Tibial artery (tissue), 4 donors: Measurements from ENCODE around the gene PDCD2.

Experiments
- DNase-seq, 2 donors: peaks; one replicate each; pipeline ENCODE4 v3.0.0-alpha.2; 2019
- H3K27ac ChIP-seq, 2 donors: fragments of 200-600 bp; sonication (generic) in 1 of 2; 1 replicate in 1 of 2; 2 replicates in 1 of 2; pipeline ENCODE4 v1.5.1; 2018 to 2019; ENCODE audit warnings: mild to moderate bottlenecking in 1 of 2
- H3K27me3 ChIP-seq, 2 donors: fragments of 200-600 bp; sonication (generic) in 1 of 2; one replicate each; pipeline versions ENCODE4 v1.5.1 to v1.6.0; 2016 to 2019
- H3K36me3 ChIP-seq, 3 donors: fragments of 200-600 bp; sonication (generic) in 2 of 3; one replicate each; pipeline ENCODE4 v1.5.1; 2016 to 2019; ENCODE audit warnings: mild to moderate bottlenecking in 2 of 3
- H3K4me1 ChIP-seq, 4 donors: fragments of 200-600 bp; sonication (generic) in 2 of 4; 1 replicate in 3 of 4; 2 replicates in 1 of 4; pipeline ENCODE4 v1.5.1; 2016 to 2019
- H3K4me3 ChIP-seq, 2 donors: fragments of 200-600 bp; sonication (generic) in 1 of 2; 1 replicate in 1 of 2; 2 replicates in 1 of 2; pipeline ENCODE4 v1.5.1; 2018 to 2019; ENCODE audit warnings: mild to moderate bottlenecking in 2 of 2
- H3K9me3 ChIP-seq, 3 donors: fragments of 200-600 bp; sonication (generic) in 1 of 3; one replicate each; pipeline ENCODE4 v1.5.1; 2016 to 2019
- intact Hi-C: fragments of 100-400 bp; cut with DNase I; formaldehyde crosslinking; loops from one replicate; pipeline ENCODE4 v1.15.0; 2023; ENCODE audit warnings: low total_unique reads
- TF ChIP-seq, protein P1 (sequence below), 2 experiments: fragments of 200-600 bp in 1 of 2; fragments of 450-650 bp in 1 of 2; IDR thresholded peaks; one replicate each; pipeline ENCODE4 v1.5.1; 2017 to 2019; ENCODE audit warnings: antibody characterized with exemption in 2 of 2, mild to moderate bottlenecking in 1 of 2, moderate library complexity in 1 of 2

The PDCD2 gene

DNA sequence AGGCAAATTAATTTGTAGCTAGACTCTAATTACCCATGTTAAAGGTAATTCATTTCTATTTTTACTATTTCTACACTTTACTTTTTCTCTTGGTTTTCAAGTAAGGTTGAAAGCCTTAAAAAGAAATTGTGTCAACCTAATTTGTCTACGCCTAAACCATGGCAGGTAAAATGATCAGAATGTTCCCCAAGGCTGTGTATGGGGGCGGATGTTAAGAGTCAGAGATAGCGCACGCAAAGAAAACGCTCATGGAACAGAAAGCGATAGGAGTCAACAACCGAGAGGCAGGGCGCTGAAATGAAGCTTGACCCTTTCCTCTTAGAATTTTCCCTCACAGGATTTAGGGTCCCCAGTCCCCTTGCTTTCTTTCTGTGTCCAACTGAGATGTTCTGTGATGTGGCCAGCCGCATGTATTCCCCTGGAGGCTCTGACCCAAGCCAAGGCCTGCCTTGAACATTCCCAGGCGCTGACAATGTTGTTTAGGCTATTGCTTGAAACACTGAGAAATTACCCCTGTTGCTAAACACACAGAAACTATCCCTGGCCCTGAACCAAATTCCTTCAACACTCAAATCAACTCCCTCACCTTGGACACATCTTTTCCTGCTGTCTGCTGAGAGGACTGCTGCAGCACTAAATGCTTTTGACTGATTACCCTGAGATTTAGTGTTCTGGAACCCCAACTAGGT is 42.3 kb downstream of the PDCD2 start:
- no peak overlapping the region for H3K4me3 ChIP-seq
- no peak overlapping the region for H3K27ac ChIP-seq
- H3K27me3 ChIP-seq: no peaks in the 10 kb centered on the region
- H3K4me1 ChIP-seq: peaks cover 0 to under 1% (median 0%) of the 10 kb centered on the region in 4 donors
- intact Hi-C loops: no loop called here
- peaks cover 78 to 97% (median 89%) of the 10 kb centered on the region in 3 donors for H3K36me3 ChIP-seq
- TF ChIP-seq, protein P1, sequence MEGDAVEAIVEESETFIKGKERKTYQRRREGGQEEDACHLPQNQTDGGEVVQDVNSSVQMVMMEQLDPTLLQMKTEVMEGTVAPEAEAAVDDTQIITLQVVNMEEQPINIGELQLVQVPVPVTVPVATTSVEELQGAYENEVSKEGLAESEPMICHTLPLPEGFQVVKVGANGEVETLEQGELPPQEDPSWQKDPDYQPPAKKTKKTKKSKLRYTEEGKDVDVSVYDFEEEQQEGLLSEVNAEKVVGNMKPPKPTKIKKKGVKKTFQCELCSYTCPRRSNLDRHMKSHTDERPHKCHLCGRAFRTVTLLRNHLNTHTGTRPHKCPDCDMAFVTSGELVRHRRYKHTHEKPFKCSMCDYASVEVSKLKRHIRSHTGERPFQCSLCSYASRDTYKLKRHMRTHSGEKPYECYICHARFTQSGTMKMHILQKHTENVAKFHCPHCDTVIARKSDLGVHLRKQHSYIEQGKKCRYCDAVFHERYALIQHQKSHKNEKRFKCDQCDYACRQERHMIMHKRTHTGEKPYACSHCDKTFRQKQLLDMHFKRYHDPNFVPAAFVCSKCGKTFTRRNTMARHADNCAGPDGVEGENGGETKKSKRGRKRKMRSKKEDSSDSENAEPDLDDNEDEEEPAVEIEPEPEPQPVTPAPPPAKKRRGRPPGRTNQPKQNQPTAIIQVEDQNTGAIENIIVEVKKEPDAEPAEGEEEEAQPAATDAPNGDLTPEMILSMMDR (IDR thresholded peaks at IDR 0.05): no peak
- DNase-seq: no peak
- no peaks in the 10 kb centered on the region for H3K9me3 ChIP-seq

DNA sequence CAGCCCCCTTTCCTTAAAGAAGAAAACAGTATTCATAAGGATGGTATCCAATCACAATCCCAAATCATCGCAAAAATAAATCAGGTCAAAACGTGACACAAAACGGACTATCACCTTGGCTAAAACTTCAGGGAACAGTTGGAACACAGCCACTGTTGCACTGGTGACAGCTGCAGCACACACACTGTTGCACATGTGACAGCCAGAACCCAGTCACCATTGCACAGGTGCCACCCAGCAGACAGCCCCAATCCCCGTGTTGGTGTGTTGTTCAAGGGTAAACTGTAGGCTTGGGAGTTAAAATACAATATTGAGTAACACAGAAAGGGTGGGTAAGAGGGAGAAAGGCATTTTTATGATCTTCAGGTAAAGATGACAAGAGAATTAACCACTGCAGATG is 47.1 kb downstream of the PDCD2 start:
- intact Hi-C loops: no loop called here
- TF ChIP-seq, protein P1 (IDR thresholded peaks at IDR 0.05): no peak
- Histone ChIP-seq H3K27me3 (no peaks in the 10 kb centered on the region), H3K36me3 (peaks cover 68 to 97% (median 87%) of the 10 kb centered on the region in 3 donors), H3K4me3 (no peak overlapping the region), H3K9me3 (no peaks in the 10 kb centered on the region), H3K27ac (no peak overlapping the region), H3K4me1 (no peaks in the 10 kb centered on the region)
- no peak for DNase-seq

DNA sequence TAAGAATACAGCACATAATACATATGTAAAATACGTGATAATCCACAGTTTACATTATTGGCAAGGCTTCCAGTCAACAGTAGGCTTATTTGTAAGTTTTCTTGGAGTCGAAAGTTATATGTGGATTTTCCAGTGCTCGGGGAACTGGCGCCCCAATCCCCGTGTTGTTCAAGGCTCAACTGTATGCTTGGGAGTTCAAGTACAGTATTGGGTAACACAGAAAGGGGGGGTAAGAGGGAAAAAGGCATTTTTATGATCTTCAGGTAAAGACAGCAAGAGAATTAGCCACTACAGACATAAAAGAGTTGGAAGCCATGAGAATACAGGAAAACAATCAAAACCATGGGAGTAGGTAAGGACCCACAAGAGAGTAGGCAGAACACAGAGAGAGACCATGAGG is 47.8 kb downstream of the PDCD2 start:
- Histone ChIP-seq H3K36me3 (peaks cover 66 to 97% (median 81%) of the 10 kb centered on the region in 3 donors), H3K27ac (no peak overlapping the region), H3K9me3 (no peaks in the 10 kb centered on the region), H3K4me1 (no peaks in the 10 kb centered on the region), H3K27me3 (no peaks in the 10 kb centered on the region), H3K4me3 (no peak overlapping the region)
- TF ChIP-seq, protein P1 (IDR thresholded peaks at IDR 0.05): no peak
- no peak for DNase-seq
- intact Hi-C loops: no loop called here

DNA sequence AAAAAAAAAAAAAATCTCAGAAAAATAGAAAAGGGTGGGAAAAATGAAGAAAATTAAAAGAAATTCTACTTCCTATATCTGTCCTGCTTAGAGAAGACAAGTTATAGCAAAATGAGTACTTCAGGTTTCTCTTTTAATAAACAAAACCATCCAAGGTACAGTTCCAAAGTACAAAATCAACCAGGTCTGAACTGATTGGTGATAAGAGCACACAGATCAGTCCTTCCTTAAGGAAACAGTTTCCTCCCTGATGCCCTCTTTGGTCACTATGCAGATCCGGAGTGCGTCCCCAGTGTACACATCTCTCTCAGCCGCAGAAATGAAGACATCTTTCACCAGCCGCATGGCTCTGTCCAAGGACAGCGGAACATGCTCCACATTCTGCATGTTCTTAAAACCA is 49.4 kb downstream of the PDCD2 start:
- H3K27ac ChIP-seq: no peak overlapping the region
- no peaks in the 10 kb centered on the region for H3K9me3 ChIP-seq
- no peak for DNase-seq
- H3K27me3 ChIP-seq: no peaks in the 10 kb centered on the region
- intact Hi-C loops: no loop called here
- H3K36me3 ChIP-seq: peaks cover 63 to 86% (median 72%) of the 10 kb centered on the region in 3 donors
- no peak overlapping the region for H3K4me3 ChIP-seq
- TF ChIP-seq, protein P1 (IDR thresholded peaks at IDR 0.05): no peak
- no peaks in the 10 kb centered on the region for H3K4me1 ChIP-seq

DNA sequence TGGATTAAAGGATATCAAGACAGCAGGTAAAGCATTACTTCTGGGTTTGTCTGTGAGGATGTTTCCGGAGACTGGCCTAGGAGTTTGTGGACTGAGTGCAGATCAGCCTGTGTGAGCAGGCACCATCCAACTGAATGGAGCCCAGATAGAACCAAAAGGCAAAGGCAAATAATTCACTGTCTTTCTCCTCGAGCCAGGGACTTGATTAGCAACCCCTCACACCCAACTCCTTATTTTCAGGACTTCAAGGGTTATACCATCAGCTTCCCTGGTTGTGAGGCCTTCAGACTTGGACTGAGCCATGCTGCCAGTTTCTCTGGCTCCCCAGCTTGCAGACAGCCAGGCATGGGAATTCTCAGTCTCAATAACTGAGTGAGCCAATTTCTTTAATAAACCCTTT is 50.6 kb downstream of the PDCD2 start:
- Histone ChIP-seq H3K4me3 (no peak overlapping the region), H3K36me3 (peaks cover 59 to 75% (median 60%) of the 10 kb centered on the region in 3 donors), H3K4me1 (no peaks in the 10 kb centered on the region), H3K27ac (no peak overlapping the region), H3K27me3 (no peaks in the 10 kb centered on the region), H3K9me3 (no peaks in the 10 kb centered on the region)
- no peak for DNase-seq
- intact Hi-C loops: loop anchor here (5.0 kb wide), 1 partner anchor 746 kb away; no protein-coding TSS in a partner anchor
- TF ChIP-seq, protein P1 (IDR thresholded peaks at IDR 0.05): no peak
